WTC11 (cell line): Measurements from ENCODE around the gene PDE5A. TPM values are rescaled to one million over a fixed set of nuclear protein-coding genes. Genes with fewer than 3 reads are reported as not detected.

Experiments
- ATAC-seq: fragments of 200-7000 bp; cut with Tn5 transposase; 2 replicates; pipeline ENCODE4 v1.10.0; 2021; ENCODE audit warnings: mild to moderate bottlenecking, moderate library complexity
- CTCF ChIA-PET: fragments of 300-600 bp; sonication (Branson Sonifier 250); formaldehyde crosslinking; loops from one replicate; lab custom pipeline; 2021; ENCODE audit warnings: antibody characterized with exemption; lab: Charles Lee
- POLR2A ChIA-PET: fragments of 350-600 bp; sonication (Branson Sonifier 250); formaldehyde crosslinking; loops from one replicate; lab custom pipeline; 2021; ENCODE audit warnings: antibody characterized with exemption; lab: Charles Lee
- DNase-seq: peaks from one replicate; pipeline ENCODE4 v3.0.0; 2021; ENCODE audit warnings: low spot score
- H3K27ac Mint-ChIP-seq: 2 replicates; pipeline ENCODE4 v1.8.0; 2021; ENCODE audit warnings: mixed read lengths
- H3K27me3 Mint-ChIP-seq: 2 replicates; pipeline ENCODE4 v1.8.0; 2021; ENCODE audit warnings: low read depth, mild to moderate bottlenecking, moderate library complexity, mixed read lengths
- H3K36me3 Mint-ChIP-seq: 2 replicates; pipeline ENCODE4 v1.8.0; 2021; ENCODE audit warnings: mixed read lengths
- H3K4me1 Mint-ChIP-seq: 2 replicates; pipeline ENCODE4 v1.8.0; 2022; ENCODE audit warnings: mixed read lengths
- H3K4me3 Mint-ChIP-seq: 2 replicates; pipeline ENCODE4 v1.8.0; 2021; ENCODE audit warnings: mild to moderate bottlenecking, moderate library complexity, mixed read lengths
- H3K9me3 Mint-ChIP-seq: 2 replicates; pipeline ENCODE4 v1.8.0; 2021; ENCODE audit warnings: mixed read lengths
- ATF1 ChIP-seq: sonication (generic); formaldehyde crosslinking; IDR thresholded peaks from 2 replicates; pipeline ENCODE4 v1.8.1; 2023; ENCODE audit warnings: mild to moderate bottlenecking, moderate library complexity, missing genetic modification reagents
- CTCF ChIP-seq: fragments of 200-600 bp; IDR thresholded peaks from 2 replicates; pipeline ENCODE4 v1.8.0; 2022; ENCODE audit warnings: antibody characterized with exemption
- E2F5 ChIP-seq: sonication (generic); formaldehyde crosslinking; IDR thresholded peaks from 2 replicates; pipeline ENCODE4 v1.8.1; 2022; ENCODE audit warnings: mild to moderate bottlenecking, moderate library complexity, missing genetic modification reagents
- GABPB1 ChIP-seq: sonication (generic); formaldehyde crosslinking; IDR thresholded peaks from 2 replicates; pipeline ENCODE4 v1.8.1; 2023; ENCODE audit warnings: mild to moderate bottlenecking, missing genetic modification reagents
- GRHL2 ChIP-seq: fragments of 250-450 bp; sonication (Bioruptor Pico); IDR thresholded peaks from 2 replicates; pipeline ENCODE4 v1.8.0; 2022; ENCODE audit warnings: mild to moderate bottlenecking, moderate library complexity; ENCODE audit not compliant: insufficient replicate concordance, severe bottlenecking
- IRF2 ChIP-seq: sonication (generic); formaldehyde crosslinking; IDR thresholded peaks from 2 replicates; pipeline ENCODE4 v1.8.0; 2022; ENCODE audit warnings: low read depth, missing genetic modification reagents, borderline replicate concordance
- JAZF1 ChIP-seq: fragments of 250-450 bp; sonication (Bioruptor Pico); IDR thresholded peaks from 2 replicates; pipeline ENCODE4 v1.9.0; 2021; ENCODE audit warnings: moderate library complexity, mild to moderate bottlenecking, inconsistent platforms
- MLX ChIP-seq: sonication (generic); formaldehyde crosslinking; IDR thresholded peaks from 2 replicates; pipeline ENCODE4 v1.8.1; 2023; ENCODE audit warnings: mild to moderate bottlenecking, missing genetic modification reagents, moderate library complexity
- NFATC4 ChIP-seq: fragments of 250-450 bp; sonication (Bioruptor Pico); IDR thresholded peaks from 2 replicates; pipeline ENCODE4 v1.9.0; 2021; ENCODE audit warnings: mild to moderate bottlenecking
- OVOL2 ChIP-seq: fragments of 250-450 bp; sonication (Bioruptor Pico); IDR thresholded peaks from 2 replicates; pipeline ENCODE4 v1.9.0; 2021; ENCODE audit warnings: mild to moderate bottlenecking, borderline replicate concordance
- PRRX2 ChIP-seq: fragments of 250-450 bp; sonication (Bioruptor Pico); IDR thresholded peaks from 2 replicates; pipeline ENCODE4 v1.8.0; 2021; ENCODE audit warnings: mild to moderate bottlenecking
- TCF7 ChIP-seq: sonication (generic); formaldehyde crosslinking; IDR thresholded peaks from 2 replicates; pipeline ENCODE4 v1.8.0; 2022; ENCODE audit warnings: mild to moderate bottlenecking, low read depth, missing genetic modification reagents, moderate library complexity
- TEAD1 ChIP-seq: sonication (generic); formaldehyde crosslinking; IDR thresholded peaks from 2 replicates; pipeline ENCODE4 v1.8.0; 2022; ENCODE audit warnings: mild to moderate bottlenecking, missing genetic modification reagents
- USF1 ChIP-seq: sonication (generic); formaldehyde crosslinking; IDR thresholded peaks from 2 replicates; pipeline ENCODE4 v1.8.0; 2022; ENCODE audit warnings: mild to moderate bottlenecking, missing genetic modification reagents
- USF2 ChIP-seq: sonication (generic); formaldehyde crosslinking; IDR thresholded peaks from 2 replicates; pipeline ENCODE4 v1.8.1; 2023; ENCODE audit warnings: mild to moderate bottlenecking, missing genetic modification reagents, moderate library complexity
- ZBTB21 ChIP-seq: sonication (generic); formaldehyde crosslinking; IDR thresholded peaks from 2 replicates; pipeline ENCODE4 v1.8.1; 2023; ENCODE audit warnings: mild to moderate bottlenecking, missing genetic modification reagents, borderline replicate concordance
- ZNF121 ChIP-seq: sonication (generic); formaldehyde crosslinking; IDR thresholded peaks from 2 replicates; pipeline ENCODE4 v1.8.0; 2023; ENCODE audit warnings: missing genetic modification reagents
- ZNF219 ChIP-seq: sonication (generic); formaldehyde crosslinking; IDR thresholded peaks from 2 replicates; pipeline ENCODE4 v1.8.0; 2023; ENCODE audit warnings: missing genetic modification reagents, mild to moderate bottlenecking, borderline replicate concordance
- ZNF317 ChIP-seq: sonication (generic); formaldehyde crosslinking; IDR thresholded peaks from 2 replicates; pipeline ENCODE4 v1.8.1; 2023; ENCODE audit warnings: low read depth, mild to moderate bottlenecking, moderate library complexity, missing genetic modification reagents, borderline replicate concordance
- ZNF416 ChIP-seq: fragments of 250-450 bp; sonication (Bioruptor Pico); IDR thresholded peaks from 2 replicates; pipeline ENCODE4 v1.9.0; 2021; ENCODE audit warnings: mild to moderate bottlenecking, inconsistent platforms
- ZNF423 ChIP-seq: fragments of 250-450 bp; sonication (Bioruptor Pico); IDR thresholded peaks from 2 replicates; pipeline ENCODE4 v2.1.2; 2022; ENCODE audit warnings: mild to moderate bottlenecking, moderate library complexity
- ZNF532 ChIP-seq: fragments of 250-450 bp; sonication (Bioruptor Pico); IDR thresholded peaks from 2 replicates; pipeline ENCODE4 v1.9.0; 2021; ENCODE audit warnings: mild to moderate bottlenecking, borderline replicate concordance
- total RNA-seq: library from RNA; stranded (reverse); gene quantifications from 3 replicates; pipeline ENCODE4 v1.2.3, GENCODE V29; 2021

Gene PDE5A
- total RNA-seq, 1 experiment from 2014 or later, result 25.6 TPM

- Mint-ChIP-seq H3K9me3 (peaks cover 5% of the 10 kb centered on the region), H3K27me3 (no peaks in the 10 kb centered on the region), H3K4me1 (no peaks in the 10 kb centered on the region), H3K27ac (no peak overlapping the region), H3K4me3 (no peak overlapping the region), H3K36me3 (peaks cover 13% of the 10 kb centered on the region)
- TF ChIP-seq ZNF423 (CRISPR knock-in tag), result no peak
- TF ChIP-seq PRRX2 (CRISPR knock-in tag), result no peak
- TF ChIP-seq ZNF532, result no peak
- TF ChIP-seq ZNF121 (CRISPR knock-in tag), result no peak
- no peak for TF ChIP-seq ZNF416
- TF ChIP-seq GABPB1 (CRISPR knock-in tag), result no peak
- TF ChIP-seq OVOL2 (CRISPR knock-in tag), result no peak
- no peak for TF ChIP-seq MLX (CRISPR knock-in tag)
- TF ChIP-seq JAZF1 (CRISPR knock-in tag), result no peak
- TF ChIP-seq TCF7 (CRISPR knock-in tag), result no peak
- CTCF ChIA-PET, result no interaction called here
- POLR2A ChIA-PET, result no interaction called here
- ATAC-seq, result no peak
- no peak for DNase-seq
Observed at GRCh38 chr4:119570401-119570800, 58.2 kb downstream of the PDE5A start.

- Mint-ChIP-seq H3K27ac (no peak overlapping the region), H3K36me3 (peaks cover 33% of the 10 kb centered on the region), H3K9me3 (peaks cover 20% of the 10 kb centered on the region), H3K4me3 (no peak overlapping the region), H3K27me3 (no peaks in the 10 kb centered on the region), H3K4me1 (no peaks in the 10 kb centered on the region)
- ChIA-PET CTCF (no interaction called here), POLR2A (no interaction called here)
- TF ChIP-seq E2F5 (CRISPR knock-in tag) (no peak), USF1 (no peak)
- ATAC-seq (no peak), DNase-seq (no peak)
Observed at GRCh38 chr4:119564106-119564505, 64.5 kb downstream of the PDE5A start.

GRCh38 chr4:119559044-119559647 is 69.5 kb downstream of the PDE5A start:
- Mint-ChIP-seq H3K4me1 (no peaks in the 10 kb centered on the region), H3K4me3 (no peak overlapping the region), H3K36me3 (peaks cover 11% of the 10 kb centered on the region), H3K27me3 (no peaks in the 10 kb centered on the region), H3K9me3 (peaks cover 7% of the 10 kb centered on the region), H3K27ac (no peak overlapping the region)
- ChIA-PET POLR2A (no interaction called here), CTCF (interaction anchor here (0.7 to 3.7 kb wide), 14 partner anchors 9 to 542 kb away, joined by 3 to 45 read pairs (median 4); partner anchors contain the start of gene PDE5A)
- DNase-seq, result no peak
- ATAC-seq, result no peak
- TF ChIP-seq MLX (CRISPR knock-in tag), result no peak
- no peak for TF ChIP-seq NFATC4 (CRISPR knock-in tag)
- TF ChIP-seq USF2 (CRISPR knock-in tag), result no peak
- TF ChIP-seq CTCF, result no peak; the same call in 1 of the 2 replicates
- no peak for TF ChIP-seq ZBTB21 (CRISPR knock-in tag)
- no peak for TF ChIP-seq ZNF219 (CRISPR knock-in tag)
- TF ChIP-seq GRHL2 (CRISPR knock-in tag), result no peak
- no peak for TF ChIP-seq ZNF317 (CRISPR knock-in tag)
- no peak for TF ChIP-seq ATF1
- no peak for TF ChIP-seq IRF2 (CRISPR knock-in tag)
- no peak for TF ChIP-seq TEAD1 (CRISPR knock-in tag)
